HPDE6-E6E7 (cell line): ENCODE results near the gene TCF25.
A peak's percentile ranks its signal among the peaks of the same experiment; 100 is the strongest.

Experiments used
- DNase-seq: peaks from one replicate; pipeline ENCODE4 v3.0.0; 2011; ENCODE audit warnings: missing footprints; ENCODE audit errors: extremely low spot score

Gene TCF25

GRCh38 chr16:89844739-89845339 lies 28.6 kb upstream of the TCF25 start:
- no peak for DNase-seq

- no peak for DNase-seq
Measured at GRCh38 chr16:89845417-89845816, 28.0 kb upstream of the TCF25 start.

DNA sequence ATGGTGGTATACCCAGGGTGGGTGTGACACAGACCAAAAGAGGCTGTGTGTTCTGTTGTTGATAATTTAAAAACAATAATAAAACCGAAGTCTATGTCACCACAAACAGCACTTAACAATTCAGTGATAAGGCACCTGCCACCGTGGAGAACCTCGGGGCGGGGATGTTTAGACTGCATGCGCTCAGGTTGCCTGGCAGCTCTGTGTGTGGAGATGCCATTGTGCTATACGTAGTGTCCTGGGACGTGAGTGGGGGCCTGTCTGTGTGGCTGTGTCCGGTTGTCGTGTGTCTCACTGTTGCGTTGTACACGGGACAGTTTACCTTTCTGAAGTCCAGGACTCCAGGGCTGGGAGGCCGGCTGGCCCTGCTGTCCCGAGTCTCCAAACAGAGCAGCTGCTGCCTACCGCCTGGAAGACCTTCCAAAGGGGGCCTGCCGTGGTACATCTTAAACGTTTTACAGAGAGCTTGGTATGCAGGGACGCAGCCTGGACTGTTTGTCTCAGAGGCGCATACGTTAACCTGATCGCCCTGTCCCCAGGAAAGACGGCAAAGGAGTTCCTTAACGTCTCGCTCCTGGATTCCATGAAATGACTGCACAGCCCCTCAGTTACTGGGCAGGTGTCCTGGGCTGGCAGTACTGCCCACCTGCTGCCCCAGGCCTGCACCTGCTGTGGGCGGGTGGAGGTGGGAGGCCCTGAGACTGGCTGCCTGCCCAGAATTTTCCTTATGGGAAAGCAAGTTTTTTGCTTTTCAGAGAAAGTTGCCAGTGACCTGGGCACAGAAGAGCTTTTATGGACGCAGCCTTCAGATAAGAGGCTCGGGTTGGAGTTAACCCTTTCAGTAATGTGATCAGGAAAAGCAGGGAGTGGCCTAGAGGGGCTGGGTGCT lies 26.1 kb upstream of the TCF25 start:
- DNase-seq, result no peak

DNA sequence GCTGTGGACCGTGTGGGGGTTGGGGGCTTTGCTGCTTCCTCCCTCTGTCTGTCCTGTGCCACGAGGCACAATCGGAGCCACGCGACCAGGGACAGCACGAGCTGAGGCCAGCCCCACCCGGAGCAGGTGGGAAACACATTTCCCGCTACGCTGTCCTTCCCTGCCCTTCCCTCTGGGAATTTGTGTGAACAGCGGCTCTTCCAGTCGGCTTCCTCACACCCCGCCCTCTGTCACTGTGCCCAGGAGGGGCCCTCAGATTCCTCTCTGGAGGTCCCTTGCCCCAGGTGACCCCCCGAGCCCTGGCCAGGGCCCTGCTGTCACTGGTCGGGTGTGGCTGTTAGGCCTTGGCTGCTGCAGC lies 25.5 kb upstream of the TCF25 start:
- DNase-seq, result no peak

DNA sequence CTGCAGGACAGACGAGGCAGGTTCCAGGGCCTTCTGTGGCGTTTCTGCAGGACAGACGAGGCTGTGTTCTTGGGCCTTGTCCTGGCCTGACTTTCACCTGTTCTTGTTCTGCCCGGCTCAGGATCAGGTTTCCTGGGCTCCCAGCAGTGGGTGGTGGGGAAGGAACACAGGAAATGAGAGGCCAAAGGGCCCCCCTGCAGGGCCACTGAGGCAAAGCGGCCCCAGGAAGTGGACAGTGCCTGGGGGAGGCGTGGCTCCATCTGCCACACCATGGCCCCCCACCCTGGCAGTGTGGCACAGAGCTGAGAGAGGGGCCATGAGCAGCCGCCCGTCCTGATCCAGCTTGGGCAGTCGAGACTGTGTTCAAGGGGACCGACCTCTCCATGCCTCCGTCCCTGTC lies 24.4 kb upstream of the TCF25 start:
- DNase-seq, result no peak

DNA sequence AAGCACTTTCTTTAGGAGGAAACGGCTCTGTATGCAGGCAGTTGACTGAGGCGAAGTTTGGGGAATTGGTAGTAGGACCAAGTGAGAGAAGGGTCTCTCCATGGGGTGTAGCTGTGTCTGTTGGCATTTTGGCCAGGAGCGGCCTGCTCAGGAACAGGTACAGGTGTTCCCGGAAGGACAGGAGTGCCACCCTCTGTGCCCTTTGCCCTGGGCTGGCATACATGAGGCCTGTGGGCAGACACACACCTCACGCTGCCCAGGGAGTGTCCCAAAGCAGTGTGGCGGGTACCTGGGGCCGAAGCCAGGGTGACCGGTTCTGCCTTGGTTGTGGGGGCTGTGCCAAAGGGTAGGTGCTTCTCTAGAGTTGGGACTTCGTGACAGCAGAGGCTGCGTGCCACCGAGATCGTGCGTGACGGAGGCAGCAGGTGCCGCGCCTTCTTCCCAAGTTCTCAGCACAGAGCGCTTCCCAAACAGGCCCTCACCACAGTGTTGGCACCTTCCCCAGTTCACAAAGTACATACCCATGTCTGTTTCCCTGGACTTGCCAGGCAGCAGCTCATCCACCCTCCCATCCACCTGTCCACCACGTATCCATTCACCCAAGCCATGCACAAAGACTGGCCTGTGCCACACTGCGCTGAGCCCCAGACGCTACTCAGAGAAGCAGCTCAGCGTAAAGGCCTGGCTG lies 19.9 kb upstream of the TCF25 start:
- DNase-seq, result no peak

DNA sequence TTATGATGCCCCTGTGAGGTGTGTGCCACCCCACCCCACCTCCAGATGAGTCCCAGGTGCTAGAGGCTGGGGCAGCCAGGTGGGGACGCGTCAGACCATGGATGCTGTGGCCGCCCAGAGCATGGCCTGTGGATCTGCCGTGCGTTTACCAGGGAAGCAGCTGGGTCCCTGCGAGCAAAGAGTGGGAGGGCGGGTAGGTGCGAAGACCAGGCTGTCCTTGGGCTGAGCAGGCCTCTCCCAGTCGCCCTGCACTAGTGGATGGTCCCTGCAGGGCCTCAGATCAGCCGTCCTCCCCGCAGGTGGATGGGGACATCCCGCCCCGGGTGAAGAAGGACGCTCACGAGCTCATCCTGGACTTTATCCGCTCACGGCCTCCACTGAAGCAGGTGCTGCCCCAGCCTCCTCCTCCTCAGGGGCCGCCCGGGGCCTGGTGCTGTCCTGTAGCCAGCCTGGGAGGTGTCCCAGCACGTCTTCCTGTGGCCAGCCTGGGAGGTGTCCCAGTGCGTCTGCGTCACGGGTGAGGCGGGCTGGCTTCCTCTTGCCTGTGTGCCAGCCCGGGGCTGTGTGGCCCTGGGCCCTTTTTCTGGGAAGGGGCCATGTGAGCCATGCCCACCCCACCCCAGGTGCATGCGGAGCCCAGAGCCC lies 18.0 kb upstream of the TCF25 start:
- DNase-seq, result no peak

DNA sequence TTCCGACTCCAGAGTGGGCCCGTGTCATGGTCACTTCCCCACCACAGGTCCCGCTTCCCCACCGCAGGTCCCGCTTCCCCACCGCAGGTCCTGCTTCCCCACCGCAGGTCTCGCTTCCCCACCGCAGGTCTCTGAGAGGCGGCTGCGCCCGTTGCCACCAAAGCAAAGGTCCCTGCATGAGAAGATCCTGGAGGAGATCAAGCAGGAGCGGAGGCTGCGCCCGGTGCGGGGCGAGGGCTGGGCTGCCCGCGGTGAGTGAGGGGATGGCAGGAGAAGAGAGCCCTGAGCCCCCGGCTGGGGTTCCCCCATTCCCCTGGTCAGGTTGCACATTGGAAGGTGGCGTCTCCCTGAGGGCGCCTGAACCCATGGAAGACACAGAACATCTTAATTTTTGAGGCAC lies 17.4 kb upstream of the TCF25 start:
- DNase-seq, result no peak

GRCh38 chr16:89858973-89859614 lies 14.3 kb upstream of the TCF25 start:
- no peak for DNase-seq

- DNase-seq, result no peak
Measured at GRCh38 chr16:89859615-89860007, 13.8 kb upstream of the TCF25 start.

GRCh38 chr16:89860747-89861304 lies 12.6 kb upstream of the TCF25 start:
- peak; percentile 87 for DNase-seq

DNA sequence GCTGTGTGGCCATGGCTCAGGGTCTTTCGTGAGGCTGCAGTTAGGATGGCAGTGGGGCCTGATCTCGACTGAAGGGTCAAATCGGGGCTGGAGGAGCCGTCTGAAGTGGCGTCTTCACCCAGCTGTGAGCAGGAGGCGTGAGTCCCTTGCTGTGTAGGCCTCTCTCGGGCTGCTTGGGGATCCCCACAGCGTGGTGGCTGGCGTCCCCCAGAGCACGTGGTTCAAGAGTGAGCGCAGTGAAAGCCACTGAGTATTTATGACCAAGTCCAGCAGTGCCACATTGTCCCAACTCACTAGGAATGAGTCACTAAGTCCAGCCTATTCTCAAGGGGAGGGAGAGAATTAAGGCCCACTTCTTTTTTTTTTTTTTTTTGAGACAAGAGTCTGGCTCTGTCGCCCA lies 11.7 kb upstream of the TCF25 start:
- DNase-seq, result no peak

DNA sequence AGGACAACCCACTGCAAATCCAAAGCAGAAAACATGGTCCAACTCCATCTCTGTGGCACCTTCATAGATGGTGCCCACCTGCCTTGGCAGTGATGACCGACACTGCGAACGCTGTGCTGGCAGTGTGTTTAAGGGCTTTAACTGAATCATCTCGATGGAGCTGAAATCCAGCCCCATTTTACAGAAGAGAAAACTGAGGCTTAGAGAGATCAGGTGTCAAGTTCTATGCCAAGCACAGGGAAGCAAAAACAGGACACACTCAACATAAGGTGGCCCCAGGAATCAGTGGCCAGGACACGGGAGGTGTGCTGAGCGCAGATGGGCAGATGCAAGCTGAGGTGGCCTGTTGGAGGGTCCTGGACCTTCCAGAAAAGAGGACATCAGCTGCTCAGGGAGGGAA lies 10.7 kb upstream of the TCF25 start:
- DNase-seq, result no peak

DNA sequence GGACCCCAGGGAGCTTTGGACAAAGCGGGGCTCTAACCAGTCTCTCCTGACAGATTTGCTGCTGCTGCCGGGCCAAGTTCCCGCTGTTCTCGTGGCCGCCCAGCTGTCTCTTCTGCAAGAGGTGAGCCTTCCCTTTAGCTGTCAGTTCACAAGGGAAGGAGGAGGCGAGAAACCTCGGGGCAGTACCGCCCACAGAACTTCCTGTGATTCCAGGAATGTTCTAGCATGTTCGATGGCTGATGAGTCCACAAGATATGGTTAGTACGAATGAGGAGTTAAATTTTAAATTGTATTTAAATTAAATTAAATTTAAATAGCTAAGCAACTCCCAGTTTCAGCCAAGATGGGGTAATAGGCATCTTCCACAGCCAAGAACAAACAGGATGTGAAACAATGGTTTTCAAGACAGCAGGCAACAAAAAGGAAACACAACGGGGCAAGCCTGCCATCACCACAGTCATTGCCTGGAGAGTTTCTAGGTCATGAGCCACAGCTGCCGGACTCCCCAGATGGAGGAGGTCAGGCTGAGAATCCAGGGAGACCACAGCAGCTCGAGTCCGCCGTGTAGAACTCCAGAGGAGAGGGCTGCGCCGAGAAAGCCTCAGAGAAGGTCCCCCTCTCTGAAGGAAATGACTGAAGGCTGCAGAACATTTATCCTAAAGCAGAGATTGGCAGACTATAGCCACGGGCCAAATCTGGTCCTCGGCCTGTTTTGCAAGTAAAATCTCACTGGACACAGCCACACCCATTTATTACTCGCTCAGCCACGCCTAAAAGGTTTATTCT lies 9.5 kb upstream of the TCF25 start:
- peak; percentile 34 for DNase-seq

DNA sequence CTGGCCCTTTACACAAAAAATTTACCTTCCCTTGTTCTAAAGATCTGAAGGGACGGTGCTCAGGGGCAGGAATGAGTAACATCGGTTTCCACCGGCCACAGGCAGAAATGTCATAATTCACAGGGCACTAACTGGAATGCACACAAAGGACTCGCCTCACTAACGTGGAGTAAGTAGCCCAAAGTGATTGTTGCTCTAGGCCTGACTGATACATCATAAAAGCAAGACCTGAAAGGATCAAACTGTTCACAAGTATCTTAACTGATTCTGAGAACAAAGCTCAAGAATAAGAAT lies 8.9 kb upstream of the TCF25 start:
- no peak for DNase-seq

DNA sequence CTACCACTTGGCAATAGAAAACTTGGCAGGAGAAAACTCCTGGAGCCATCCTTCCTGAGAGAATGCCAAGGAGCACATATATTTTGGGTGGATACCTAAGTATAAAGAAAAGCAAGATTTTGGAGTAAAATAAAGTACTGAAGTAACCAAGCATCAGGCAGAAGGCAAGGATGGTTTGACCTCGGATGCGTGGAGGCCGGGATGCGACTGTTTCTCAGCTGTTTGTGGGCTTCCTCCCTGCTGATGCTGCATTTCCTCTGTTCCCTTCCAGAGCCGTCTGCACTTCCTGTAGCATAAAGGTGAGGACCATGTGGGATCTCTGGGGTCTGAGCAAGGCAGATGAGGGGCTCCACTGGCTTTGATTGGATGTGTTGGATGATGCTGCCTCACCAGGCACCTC lies 5.5 kb upstream of the TCF25 start:
- DNase-seq, result no peak

DNA sequence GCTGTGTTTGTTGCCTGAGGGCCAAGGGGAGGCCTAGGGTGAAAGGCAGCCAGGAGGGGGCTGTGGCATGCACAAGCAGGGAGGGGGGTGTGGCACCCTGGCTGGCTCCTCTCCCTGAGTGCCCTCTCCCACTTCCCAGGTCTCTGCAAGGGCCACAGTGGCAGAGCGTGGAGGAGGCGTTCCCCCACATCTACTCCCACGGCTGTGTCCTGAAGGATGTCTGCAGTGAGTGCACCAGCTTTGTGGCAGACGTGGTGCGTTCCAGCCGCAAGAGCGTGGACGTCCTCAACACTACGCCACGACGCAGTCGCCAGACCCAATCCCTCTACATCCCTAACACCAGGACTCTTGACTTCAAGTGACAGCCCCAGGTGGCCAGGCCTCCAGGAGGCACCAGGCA lies 3.5 kb upstream of the TCF25 start:
- no peak for DNase-seq

GRCh38 chr16:89870440-89870839 lies 3.0 kb upstream of the TCF25 start:
- no peak for DNase-seq

- DNase-seq, result no peak
Measured at GRCh38 chr16:89871895-89872294, 1.5 kb upstream of the TCF25 start.

DNA sequence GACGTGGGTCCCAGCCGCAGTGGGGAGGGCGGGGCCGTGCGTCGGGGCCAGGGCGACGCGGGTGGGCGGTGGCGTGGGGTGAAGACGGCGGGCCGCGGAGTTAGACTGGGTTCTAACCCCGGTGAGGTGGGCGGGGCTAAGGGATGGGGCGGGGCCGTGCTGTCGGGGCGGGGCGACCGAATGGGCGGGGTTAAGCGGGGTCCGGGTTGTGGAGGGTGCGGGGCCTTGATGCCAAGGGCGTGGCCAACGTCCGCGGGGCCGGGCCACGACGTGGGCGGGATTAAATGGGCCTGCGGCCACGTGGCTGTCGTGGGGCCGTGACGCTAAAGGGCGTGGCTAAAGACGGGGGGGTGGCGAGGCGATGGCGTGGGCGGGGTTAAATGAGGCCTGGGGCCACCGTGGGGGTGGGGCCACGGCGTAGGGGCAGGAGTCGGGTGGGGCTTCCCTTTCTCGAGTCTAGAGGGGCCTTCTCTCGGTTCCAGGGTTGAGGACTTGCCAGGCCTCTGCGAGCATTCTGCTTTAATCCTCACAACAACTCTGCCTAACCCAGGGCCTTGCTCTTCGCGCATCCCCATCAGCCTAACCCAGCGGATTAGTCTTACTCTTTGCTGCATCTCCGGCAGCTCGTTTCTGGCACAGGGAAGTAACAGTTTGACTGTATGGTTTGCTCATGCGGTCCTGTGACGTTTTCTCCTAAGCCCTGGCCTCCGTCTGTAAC lies 739 bp downstream of the TCF25 start:
- peak; percentile 94 for DNase-seq
